IMR-90 (cell line): ENCODE data around the gene VAMP3. TPM values are rescaled to one million over a fixed set of nuclear protein-coding genes. Genes with fewer than 3 reads are reported as not detected.

Experiments used
- ATAC-seq: fragments of 200-7000 bp; cut with Tn5 transposase; 2 replicates; pipeline ENCODE4 v1.9.1; 2020; ENCODE audit warnings: low read depth, mild to moderate bottlenecking, moderate library complexity
- BruUV-seq: library from RNA; stranded (reverse); fragments of 400-500 nt; replicated peaks from 2 replicates; lab custom pipeline; 2021; lab: Mats Ljungman, UMichigan
- CTCF ChIA-PET: fragments of 300-600 bp; formaldehyde crosslinking; extraction: SDS; loops from one replicate; lab custom pipeline; 2021; ENCODE audit warnings: antibody characterized with exemption; lab: Yijun Ruan, JAX
- POLR2A ChIA-PET: fragments of 300-600 bp; sonication (Branson Sonifier 250); formaldehyde crosslinking; loops from one replicate; lab custom pipeline; 2022; ENCODE audit warnings: antibody characterized with exemption; ENCODE audit not compliant: unreplicated experiment; lab: Charles Lee
- DNase-seq: peaks from one replicate; pipeline ENCODE4 v3.0.0; 2013
- H2AFZ ChIP-seq: replicated peaks from 2 replicates; pipeline ENCODE3; 2013; ENCODE audit warnings: low read length, mild to moderate bottlenecking; ENCODE audit not compliant: poor library complexity
- H2AK5ac ChIP-seq: 2 replicates; pipeline ENCODE4 v1.6.1; 2013; ENCODE audit warnings: low read depth, low read length, inconsistent platforms
- H2AK9ac ChIP-seq: replicated peaks from 2 replicates; pipeline ENCODE3; 2013; ENCODE audit warnings: mild to moderate bottlenecking, low read depth, low read length, moderate library complexity; ENCODE audit not compliant: poor library complexity
- H2BK120ac ChIP-seq: 2 replicates; pipeline ENCODE4 v1.6.1; 2013; ENCODE audit warnings: low read depth, low read length, inconsistent platforms
- H2BK15ac ChIP-seq: 3 replicates; pipeline ENCODE4 v1.6.1; 2013; ENCODE audit warnings: low read depth, low read length, inconsistent platforms
- H2BK20ac ChIP-seq: 2 replicates; pipeline ENCODE4 v1.6.1; 2013; ENCODE audit warnings: low read depth, mild to moderate bottlenecking, inconsistent platforms, low read length, moderate library complexity
- H2BK5ac ChIP-seq: 2 replicates; pipeline ENCODE4 v1.6.1; 2013; ENCODE audit warnings: mild to moderate bottlenecking, low read depth, low read length, inconsistent platforms; ENCODE audit not compliant: poor library complexity, severe bottlenecking
- H3K14ac ChIP-seq: replicated peaks from 2 replicates; pipeline ENCODE4 v1.6.1; 2013; ENCODE audit warnings: low read depth, low read length, inconsistent platforms
- H3K18ac ChIP-seq: 2 replicates; pipeline ENCODE4 v1.6.1; 2013; ENCODE audit warnings: low read depth, low read length, control low read depth
- H3K23ac ChIP-seq: 2 replicates; pipeline ENCODE4 v1.6.1; 2013; ENCODE audit warnings: low read depth, low read length, inconsistent platforms
- H3K27ac ChIP-seq: 2 replicates; pipeline ENCODE4 v1.5.1; 2013; ENCODE audit warnings: mild to moderate bottlenecking, control low read depth, low read length; ENCODE audit not compliant: insufficient read depth
- H3K27me3 ChIP-seq: 2 replicates; pipeline ENCODE4 v1.6.1; 2013; ENCODE audit warnings: low read length; ENCODE audit not compliant: control insufficient read depth, insufficient read depth
- H3K36me3 ChIP-seq: 2 replicates; pipeline ENCODE4 v1.6.1; 2013; ENCODE audit warnings: low read length, mixed read lengths; ENCODE audit not compliant: control insufficient read depth, insufficient read depth
- H3K4ac ChIP-seq: 2 replicates; pipeline ENCODE4 v1.6.1; 2013; ENCODE audit warnings: low read depth, low read length, inconsistent platforms
- H3K4me1 ChIP-seq: 2 replicates; pipeline ENCODE4 v1.6.1; 2013; ENCODE audit warnings: low read length, mixed read lengths; ENCODE audit not compliant: control insufficient read depth, insufficient read depth
- H3K4me2 ChIP-seq: 2 replicates; pipeline ENCODE4 v1.6.1; 2013; ENCODE audit warnings: low read depth, mild to moderate bottlenecking, control low read depth, low read length, moderate library complexity
- H3K4me3 ChIP-seq: 2 replicates; pipeline ENCODE4 v1.5.1; 2013; ENCODE audit warnings: low read depth, mild to moderate bottlenecking, control low read depth, low read length, moderate library complexity; ENCODE audit not compliant: insufficient read depth
- H3K56ac ChIP-seq: 2 replicates; pipeline ENCODE4 v1.6.1; 2013; ENCODE audit warnings: low read length, inconsistent platforms; ENCODE audit not compliant: insufficient read depth; ENCODE audit errors: extremely low read depth
- H3K79me1 ChIP-seq, 2 experiments: 2 replicates each; pipeline ENCODE4 v1.6.1; 2013; ENCODE audit warnings: low read length in 2 of 2, inconsistent platforms in 1 of 2, low read depth in 1 of 2
- H3K9ac ChIP-seq: 2 replicates; pipeline ENCODE4 v1.6.1; 2013; ENCODE audit warnings: low read depth, low read length, control low read depth
- H3K9me1 ChIP-seq: 2 replicates; pipeline ENCODE4 v1.6.1; 2013; ENCODE audit warnings: low read length, inconsistent platforms; ENCODE audit not compliant: insufficient read depth
- H3K9me3 ChIP-seq: 2 replicates; pipeline ENCODE4 v1.6.1; 2013; ENCODE audit warnings: low read length; ENCODE audit not compliant: control insufficient read depth, insufficient read depth
- H4K20me1 ChIP-seq: 2 replicates; pipeline ENCODE4 v1.6.1; 2013; ENCODE audit warnings: low read length, inconsistent platforms; ENCODE audit not compliant: insufficient read depth
- H4K5ac ChIP-seq: 2 replicates; pipeline ENCODE4 v1.6.1; 2013; ENCODE audit warnings: mild to moderate bottlenecking, low read depth, low read length, control low read depth
- H4K8ac ChIP-seq, 2 experiments: 2 replicates each; pipeline ENCODE4 v1.6.1; 2013; ENCODE audit warnings: low read depth in 2 of 2, low read length in 2 of 2, control low read depth in 1 of 2, inconsistent platforms in 1 of 2
- H4K91ac ChIP-seq: 2 replicates; pipeline ENCODE4 v1.6.1; 2013; ENCODE audit warnings: low read depth, low read length, inconsistent platforms; ENCODE audit not compliant: insufficient read depth
- BHLHE40 ChIP-seq: fragments of 150-350 bp; IDR thresholded peaks from 2 replicates; pipeline ENCODE4 v1.6.1; 2016; ENCODE audit warnings: mild to moderate bottlenecking, low read depth, low read length
- CEBPB ChIP-seq: IDR thresholded peaks from 2 replicates; pipeline ENCODE4 v1.6.1; 2012; ENCODE audit warnings: low read depth, low read length, improper control_type of control experiment
- CTCF ChIP-seq: conservative IDR thresholded peaks from 2 replicates; pipeline ENCODE4 v1.5.1; 2012; ENCODE audit warnings: mild to moderate bottlenecking, low read depth, low read length, improper control_type of control experiment
- ELK1 ChIP-seq: fragments of 150-350 bp; IDR thresholded peaks from 2 replicates; pipeline ENCODE4 v1.6.1; 2016; ENCODE audit warnings: low read depth, mild to moderate bottlenecking, low read length, moderate library complexity, borderline replicate concordance
- FOS ChIP-seq: fragments of 150-350 bp; IDR thresholded peaks from 2 replicates; pipeline ENCODE4 v1.6.1; 2016; ENCODE audit warnings: low read depth, low read length
- MAFK ChIP-seq: IDR thresholded peaks from 2 replicates; pipeline ENCODE4 v1.6.1; 2012; ENCODE audit warnings: low read depth, low read length, improper control_type of control experiment
- MAZ ChIP-seq: IDR thresholded peaks from 2 replicates; pipeline ENCODE4 v1.6.1; 2012; ENCODE audit warnings: low read depth, mild to moderate bottlenecking, low read length, improper control_type of control experiment, moderate library complexity, borderline replicate concordance
- MXI1 ChIP-seq: IDR thresholded peaks from 2 replicates; pipeline ENCODE4 v1.6.1; 2012; ENCODE audit warnings: low read depth, mild to moderate bottlenecking, low read length, moderate library complexity, borderline replicate concordance
- NFE2L2 ChIP-seq: fragments of 150-350 bp; IDR thresholded peaks from 2 replicates; pipeline ENCODE4 v1.6.1; 2016; ENCODE audit warnings: low read depth, mild to moderate bottlenecking, low read length
- POLR2A ChIP-seq: IDR thresholded peaks from 2 replicates; pipeline ENCODE4 v1.6.1; 2012; ENCODE audit warnings: mild to moderate bottlenecking, low read depth, low read length
- RAD21 ChIP-seq: IDR thresholded peaks from 2 replicates; pipeline ENCODE4 v1.6.1; 2012; ENCODE audit warnings: low read length, improper control_type of control experiment
- RCOR1 ChIP-seq: IDR thresholded peaks from 2 replicates; pipeline ENCODE4 v1.6.1; 2012; ENCODE audit warnings: mild to moderate bottlenecking, low read length, improper control_type of control experiment; ENCODE audit not compliant: insufficient replicate concordance
- RFX5 ChIP-seq: IDR thresholded peaks from 2 replicates; pipeline ENCODE4 v1.8.0; 2012; ENCODE audit warnings: low read depth, mild to moderate bottlenecking, low read length, moderate library complexity
- SMC3 ChIP-seq: fragments of 150-350 bp; IDR thresholded peaks from 2 replicates; pipeline ENCODE4 v1.6.1; 2016; ENCODE audit warnings: low read depth, mild to moderate bottlenecking, antibody characterized with exemption, low read length, moderate library complexity
- USF2 ChIP-seq: fragments of 150-350 bp; IDR thresholded peaks from 2 replicates; pipeline ENCODE4 v1.6.1; 2017; ENCODE audit warnings: mild to moderate bottlenecking, antibody characterized with exemption, low read length, low read depth
- WGBS, 2 experiments: methylation state at CpG; one replicate each; pipeline versions ENCODE4 v1.1.5 to v1.1.7; 2013; ENCODE audit warnings: missing lambda C conversion rate in 2 of 2; ENCODE audit not compliant: insufficient read length in 1 of 2; ENCODE audit errors: extremely low coverage in 2 of 2; 5-methylcytosine and 5-hydroxymethylcytosine counted together
- dilution Hi-C: fragments of 300-500 bp; cut with HindIII; formaldehyde crosslinking; loops from one replicate; pipeline ENCODE4 v1.14.3; 2018; ENCODE audit warnings: low sequenced_read_pairs; ENCODE audit not compliant: unreplicated experiment
- in situ Hi-C: fragments of 300-500 bp; cut with MboI; formaldehyde crosslinking; loops from 3 replicates; pipeline ENCODE4 v1.14.3; 2019; ENCODE audit warnings: low sequenced_read_pairs, inconsistent platforms, mixed read lengths
- intact Hi-C: fragments of 100-400 bp; cut with micrococcal nuclease; formaldehyde crosslinking; loops from 2 replicates; pipeline ENCODE4 v1.10.0; 2022
- polyA plus RNA-seq, 3 experiments: library from polyadenylated mRNA; depleted of rRNA; stranded (reverse); fragments of >200 nt; gene quantifications; 2 replicates each; pipeline ENCODE4 v1.2.3, GENCODE V29; 2012; ENCODE audit warnings: low replicate concordance in 1 of 3
- total RNA-seq: library from RNA; depleted of rRNA; stranded (reverse); fragments of >200 nt; gene quantifications from 2 replicates; pipeline ENCODE4 v1.2.3, GENCODE V29; 2012

The VAMP3 gene
- total and polyA plus RNA-seq, 2 of the 4 experiments (the other 2 are of a cell fraction): 99.1 to 354 TPM

GRCh38 chr1:7760245-7760644 lies 10.9 kb upstream of the VAMP3 start:
- H4K20me1 ChIP-seq: no peaks in the 10 kb centered on the region
- H2BK20ac ChIP-seq: no peak overlapping the region
- H2AK9ac ChIP-seq: no peak overlapping the region
- BruUV-seq: no TSS peak
- no peak overlapping the region for H4K91ac ChIP-seq
- H3K27me3 ChIP-seq: peaks cover 10% of the 10 kb centered on the region
- TF ChIP-seq RAD21: no peak
- TF ChIP-seq BHLHE40: no peak
- TF ChIP-seq RCOR1: no peak
- no peak for TF ChIP-seq POLR2A
- no peak for TF ChIP-seq MAZ
- TF ChIP-seq CTCF: no peak
- TF ChIP-seq MXI1: no peak
- no peak for TF ChIP-seq CEBPB
- TF ChIP-seq ELK1: no peak
- TF ChIP-seq RFX5: no peak
- no peak for TF ChIP-seq MAFK
- no peak for TF ChIP-seq USF2
- no peak for TF ChIP-seq NFE2L2
- TF ChIP-seq FOS: no peak
- TF ChIP-seq SMC3: no peak
- no peak overlapping the region for H3K4me3 ChIP-seq
- H3K4ac ChIP-seq: no peak overlapping the region
- no peaks in the 10 kb centered on the region for H3K79me1 ChIP-seq
- H3K18ac ChIP-seq: no peak overlapping the region
- H3K14ac ChIP-seq: no peak overlapping the region
- no peak for DNase-seq
- no peaks in the 10 kb centered on the region for H3K9me1 ChIP-seq
- ATAC-seq: no peak
- ChIA-PET POLR2A (no interaction called here), CTCF (interaction anchor here (1.2 to 1.8 kb wide), 3 partner anchors 9 to 93 kb away, joined by 3 to 5 read pairs (median 4); no protein-coding TSS in a partner anchor)
- no peak overlapping the region for H2BK5ac ChIP-seq
- H3K9me3 ChIP-seq: no peaks in the 10 kb centered on the region
- WGBS, 2 experiments: 60% methylated on average over 1 of the region's 6 CpGs; no CpG with 5 or more reads in 1 of the 2 experiments
- no peak overlapping the region for H2BK120ac ChIP-seq
- H2AK5ac ChIP-seq: no peak overlapping the region
- no peak overlapping the region for H4K5ac ChIP-seq
- H4K8ac ChIP-seq: no peak overlapping the region
- H3K4me2 ChIP-seq: no peak overlapping the region
- H2BK15ac ChIP-seq: no peak overlapping the region
- intact Hi-C loops: no loop called here
- H3K9ac ChIP-seq: no peak overlapping the region
- in situ Hi-C loops: no loop called here
- no peak overlapping the region for H3K23ac ChIP-seq
- no peak overlapping the region for H3K56ac ChIP-seq
- no peak overlapping the region for H3K27ac ChIP-seq
- H3K36me3 ChIP-seq: no peaks in the 10 kb centered on the region
- no peak overlapping the region for H2AFZ ChIP-seq
- H3K4me1 ChIP-seq: no peaks in the 10 kb centered on the region
- dilution Hi-C loops: no loop called here
